HG02763 (cell line): ENCODE measurements around the gene CLK1.
"Not testable (repeated sequence)": the region's sequence is repeated elsewhere in the genome, so short reads cannot be mapped to it uniquely, and the experiment has no call there.

Experiments
- ATAC-seq: cut with Tn5 transposase; IDR thresholded peaks from one replicate; pipeline ENCODE4 v1.9.1; 2021; ENCODE audit warnings: mild to moderate bottlenecking, moderate library complexity; ENCODE audit not compliant: unreplicated experiment

The CLK1 gene

GRCh38 chr2:200851398-200852248 lies 12.8 kb downstream of the CLK1 start:
- ATAC-seq: no peak

DNA sequence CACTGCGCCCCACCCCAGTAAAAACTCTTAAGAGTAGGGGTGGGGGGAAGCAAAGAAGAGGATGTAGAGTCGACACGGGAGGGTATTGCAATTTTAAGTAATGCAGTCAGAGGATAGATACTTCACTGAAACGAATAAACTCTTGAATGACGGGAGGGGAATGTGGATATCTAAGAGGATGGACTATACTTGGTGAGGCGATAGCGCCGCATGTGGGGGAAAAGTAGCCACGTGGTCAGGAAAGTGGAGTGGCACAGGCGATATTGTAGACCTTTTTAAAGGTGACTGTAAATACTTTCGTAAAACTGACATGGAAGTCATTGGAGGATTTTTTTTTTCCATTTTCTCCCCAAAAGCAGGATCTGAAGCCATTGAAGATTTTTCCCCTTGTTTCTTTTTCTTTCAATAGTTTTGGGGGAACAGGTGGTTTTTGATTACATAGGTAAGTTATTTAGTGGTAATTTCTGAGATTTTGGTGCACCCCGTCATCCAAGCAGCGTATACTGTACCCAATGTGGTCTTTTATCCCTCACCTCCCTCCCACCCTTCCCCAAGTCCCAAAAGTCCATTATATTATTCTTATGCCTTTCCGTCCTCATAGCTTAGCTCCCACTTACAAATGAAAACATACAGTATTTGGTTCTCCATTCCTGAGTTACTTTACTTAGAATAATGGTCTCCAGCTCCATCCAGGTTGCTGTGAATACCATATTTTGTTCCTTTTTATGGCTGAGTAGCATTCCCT lies 13.8 kb downstream of the CLK1 start:
- no peak for ATAC-seq

- ATAC-seq: no peak
These were observed 16.5 kb downstream of the CLK1 start for GRCh38 chr2:200847939-200848338.

DNA sequence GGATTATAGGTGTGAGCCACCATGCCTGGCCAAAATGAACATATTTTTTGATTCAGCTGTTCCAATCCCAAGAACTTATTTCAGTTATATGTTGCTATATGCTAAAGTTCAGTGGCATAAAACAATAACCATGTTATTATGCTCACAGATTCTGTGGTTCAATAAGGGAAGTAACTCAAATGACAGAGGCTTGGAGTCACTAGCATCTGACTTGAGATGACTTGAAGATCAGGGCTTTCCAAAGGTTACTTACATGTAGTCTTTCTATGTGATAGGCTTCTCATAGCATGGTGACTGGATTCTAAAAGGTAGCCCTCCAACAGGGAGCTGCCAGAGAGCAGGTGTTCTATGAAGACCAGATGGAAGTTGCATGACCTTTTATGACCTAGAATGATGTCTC lies 17.2 kb downstream of the CLK1 start:
- no peak for ATAC-seq

- ATAC-seq: no peak
These were observed 18.7 kb downstream of the CLK1 start for GRCh38 chr2:200845669-200846325.

- ATAC-seq: no peak
These were observed 19.3 kb downstream of the CLK1 start for GRCh38 chr2:200845194-200845593.

- ATAC-seq: no peak
These were observed 20.2 kb downstream of the CLK1 start for GRCh38 chr2:200843993-200844948.

- no peak for ATAC-seq
These were observed 24.9 kb downstream of the CLK1 start for GRCh38 chr2:200839513-200839912.

GRCh38 chr2:200834701-200835100 lies 29.8 kb downstream of the CLK1 start:
- ATAC-seq: no peak

- no peak for ATAC-seq
These were observed 35.2 kb downstream of the CLK1 start for GRCh38 chr2:200829258-200829655.

DNA sequence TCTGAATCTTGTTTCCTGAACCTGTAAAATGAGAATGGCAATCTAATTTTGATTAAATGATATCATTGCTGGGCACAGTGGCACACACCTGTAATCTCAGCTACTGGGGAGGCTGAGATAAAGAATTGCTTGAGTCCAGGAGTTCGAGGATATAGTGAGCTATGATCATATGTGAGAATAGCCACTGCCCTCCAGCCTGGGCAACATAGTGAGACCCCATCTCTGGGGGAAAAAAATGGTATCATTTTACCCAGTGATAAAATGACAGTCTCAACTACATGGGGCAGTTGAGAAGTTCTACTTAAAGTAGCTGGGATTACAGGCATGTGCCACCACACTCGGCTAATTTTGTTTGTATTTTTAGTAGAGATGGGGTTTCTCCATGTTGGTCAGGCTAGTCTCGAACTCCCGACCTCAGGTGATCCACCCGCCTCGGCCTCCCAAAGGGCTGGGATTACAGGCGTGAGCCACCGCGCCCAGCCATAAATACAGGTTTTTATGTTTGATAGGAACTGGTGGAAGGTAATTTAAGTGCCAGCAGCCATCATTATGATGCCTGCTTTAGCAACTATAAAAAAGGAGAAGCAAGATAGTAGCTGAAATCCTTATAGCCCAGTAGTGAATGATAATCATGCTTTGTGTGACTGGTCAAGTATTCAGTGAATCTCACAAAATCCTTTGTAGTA lies 35.7 kb downstream of the CLK1 start:
- no peak for ATAC-seq

- no peak for ATAC-seq
These were observed 36.4 kb downstream of the CLK1 start for GRCh38 chr2:200828104-200828503.

DNA sequence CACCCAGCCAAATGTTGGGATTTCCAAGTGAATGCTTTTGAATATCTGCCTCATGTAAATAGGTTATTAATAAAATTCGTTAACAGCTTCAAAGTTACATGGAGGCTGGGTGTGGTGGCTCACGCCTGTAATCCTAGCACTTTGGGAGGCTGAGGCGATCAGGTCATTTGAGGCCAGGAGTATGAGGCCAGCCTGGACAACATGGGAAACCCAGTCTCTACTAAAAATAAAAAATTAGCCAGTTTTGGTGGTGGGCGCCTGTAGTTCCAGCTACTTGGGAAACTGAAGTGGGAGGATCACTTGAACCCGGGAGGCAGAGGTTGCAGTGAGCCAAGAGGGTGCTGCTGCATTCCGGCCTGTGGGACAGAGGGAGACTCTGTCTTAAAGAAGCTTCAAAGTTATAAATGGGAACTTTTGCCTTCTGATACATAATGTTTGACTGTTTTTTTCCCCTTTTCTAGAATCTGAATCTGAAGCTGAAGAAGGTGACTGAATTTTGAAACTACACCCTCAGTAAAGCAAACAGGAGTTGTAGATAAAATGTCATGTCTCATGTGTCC lies 42.7 kb downstream of the CLK1 start:
- ATAC-seq: no peak

GRCh38 chr2:200820573-200821234 lies 43.8 kb downstream of the CLK1 start:
- ATAC-seq: no peak

GRCh38 chr2:200818732-200819131 lies 45.7 kb downstream of the CLK1 start:
- ATAC-seq: not testable (repeated sequence)

- ATAC-seq: no peak
These were observed 49.5 kb downstream of the CLK1 start for GRCh38 chr2:200814917-200815316.

GRCh38 chr2:200814276-200814815 lies 50.1 kb downstream of the CLK1 start:
- no peak for ATAC-seq

DNA sequence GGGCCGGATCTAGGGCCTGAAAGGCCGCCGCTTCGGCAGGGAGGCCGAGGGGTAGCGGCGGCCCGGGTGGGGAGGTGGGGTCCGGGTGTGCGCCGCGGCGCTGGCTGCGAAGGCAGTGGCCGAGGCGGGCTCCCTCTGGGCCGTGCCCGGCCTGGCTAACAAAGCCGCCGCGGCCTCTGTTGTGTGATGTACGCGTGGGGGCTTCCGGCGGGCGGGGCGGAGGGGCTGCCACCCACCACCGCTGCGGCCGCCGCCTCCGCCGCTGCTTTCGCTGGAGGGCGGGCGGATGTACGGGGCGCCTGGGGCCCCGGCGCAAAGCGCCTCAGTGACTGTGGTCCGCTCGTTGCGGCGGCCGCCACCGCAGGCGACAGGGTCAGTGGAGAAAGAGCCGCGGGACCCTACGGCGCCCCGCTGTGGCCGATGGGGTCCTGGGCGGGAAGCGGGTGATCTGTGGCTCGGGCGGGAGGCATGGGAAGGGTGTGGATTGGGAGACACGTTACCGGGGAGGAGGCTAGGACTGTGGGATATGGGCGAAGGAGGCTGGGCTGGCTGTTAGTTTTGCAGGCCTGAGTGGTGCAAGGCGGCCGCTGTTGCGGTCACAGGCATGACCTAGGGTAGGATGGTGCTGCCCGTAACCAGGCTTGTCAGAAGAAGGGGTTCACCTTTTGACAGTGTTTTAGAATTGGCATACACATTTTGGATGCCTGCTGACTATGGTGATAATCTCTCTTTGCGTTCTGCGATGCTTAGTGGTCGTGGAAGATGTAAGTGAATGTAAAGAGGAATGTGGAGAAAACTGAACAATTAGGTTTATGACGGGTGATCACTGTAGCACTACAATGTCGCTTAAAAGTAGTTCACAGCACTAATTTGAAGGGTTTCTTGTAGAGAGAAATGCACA lies 52.1 kb downstream of the CLK1 start:
- peak; percentile 36 for ATAC-seq
